ENCODE measurements around the gene WSB1.
"Not testable (repeated sequence)": the region's sequence is repeated elsewhere in the genome, so short reads cannot be mapped to it uniquely, and the experiment has no call there.

WSB1 gene

GRCh38 chr17:27269974-27270373 lies 23.9 kb upstream of the WSB1 start:
- no peak for DNase-seq
- in situ Hi-C loops (cut with MboI; ENCODE audit: low pct_unique_long_range_greater_than_20kb, low sequenced_read_pairs) = no loop called here

GRCh38 chr17:27276653-27277156 lies 17.2 kb upstream of the WSB1 start:
- DNase-seq = no peak
- in situ Hi-C loops (cut with MboI; ENCODE audit: low pct_unique_long_range_greater_than_20kb, low sequenced_read_pairs) = no loop called here

- DNase-seq; in situ Hi-C loops (cut with MboI; ENCODE audit: low pct_unique_long_range_greater_than_20kb, low sequenced_read_pairs): not testable (repeated sequence)
These were observed 14.8 kb upstream of the WSB1 start for GRCh38 chr17:27279132-27279531.

- in situ Hi-C loops (cut with MboI; ENCODE audit: low pct_unique_long_range_greater_than_20kb, low sequenced_read_pairs) = no loop called here
These were observed 13.4 kb upstream of the WSB1 start for GRCh38 chr17:27280527-27280926.

GRCh38 chr17:27281438-27281837 lies 12.5 kb upstream of the WSB1 start:
- in situ Hi-C loops (cut with MboI; ENCODE audit: low pct_unique_long_range_greater_than_20kb, low sequenced_read_pairs) = no loop called here
- no peak for DNase-seq

More at GRCh38 chr17:27280527-27280926, 13.4 kb upstream of the WSB1 start:
- DNase-seq = no peak

GRCh38 chr17:27282054-27282551 lies 11.8 kb upstream of the WSB1 start:
- DNase-seq = no peak
- in situ Hi-C loops (cut with MboI; ENCODE audit: low pct_unique_long_range_greater_than_20kb, low sequenced_read_pairs) = no loop called here

GRCh38 chr17:27283060-27283459 lies 10.9 kb upstream of the WSB1 start:
- in situ Hi-C loops (cut with MboI; ENCODE audit: low pct_unique_long_range_greater_than_20kb, low sequenced_read_pairs) = no loop called here

GRCh38 chr17:27283751-27284150 lies 10.2 kb upstream of the WSB1 start:
- in situ Hi-C loops (cut with MboI; ENCODE audit: low pct_unique_long_range_greater_than_20kb, low sequenced_read_pairs) = no loop called here

More at GRCh38 chr17:27283060-27283459, 10.9 kb upstream of the WSB1 start:
- no peak for DNase-seq

GRCh38 chr17:27284811-27285415 lies 9.0 kb upstream of the WSB1 start:
- no peak for DNase-seq
- in situ Hi-C loops (cut with MboI; ENCODE audit: low pct_unique_long_range_greater_than_20kb, low sequenced_read_pairs) = no loop called here

More at GRCh38 chr17:27283751-27284150, 10.2 kb upstream of the WSB1 start:
- no peak for DNase-seq

- in situ Hi-C loops (cut with MboI; ENCODE audit: low pct_unique_long_range_greater_than_20kb, low sequenced_read_pairs) = no loop called here
- no peak for DNase-seq
These were observed 8.4 kb upstream of the WSB1 start for GRCh38 chr17:27285516-27285915.

GRCh38 chr17:27288183-27288582 lies 5.7 kb upstream of the WSB1 start:
- in situ Hi-C loops (cut with MboI; ENCODE audit: low pct_unique_long_range_greater_than_20kb, low sequenced_read_pairs) = no loop called here

GRCh38 chr17:27289856-27290255 lies 4.1 kb upstream of the WSB1 start:
- no peak for DNase-seq
- in situ Hi-C loops (cut with MboI; ENCODE audit: low pct_unique_long_range_greater_than_20kb, low sequenced_read_pairs) = no loop called here

More at GRCh38 chr17:27288183-27288582, 5.7 kb upstream of the WSB1 start:
- no peak for DNase-seq

GRCh38 chr17:27290916-27291598 lies 2.9 kb upstream of the WSB1 start:
- DNase-seq = no peak

GRCh38 chr17:27293359-27293897 lies 486 bp upstream of the WSB1 start:
- DNase-seq = no peak
- in situ Hi-C loops (cut with MboI; ENCODE audit: low pct_unique_long_range_greater_than_20kb, low sequenced_read_pairs) = no loop called here

More at GRCh38 chr17:27290916-27291598, 2.9 kb upstream of the WSB1 start:
- in situ Hi-C loops (cut with MboI; ENCODE audit: low pct_unique_long_range_greater_than_20kb, low sequenced_read_pairs) = no loop called here

- in situ Hi-C loops (cut with MboI; ENCODE audit: low pct_unique_long_range_greater_than_20kb, low sequenced_read_pairs) = no loop called here
These were observed 1.0 kb downstream of the WSB1 start for GRCh38 chr17:27294689-27295630.

GRCh38 chr17:27295945-27296344 lies 2.0 kb downstream of the WSB1 start:
- in situ Hi-C loops (cut with MboI; ENCODE audit: low pct_unique_long_range_greater_than_20kb, low sequenced_read_pairs) = no loop called here
- DNase-seq = peak; percentile 16

More at GRCh38 chr17:27294689-27295630, 1.0 kb downstream of the WSB1 start:
- DNase-seq = peak; percentile 93

GRCh38 chr17:27296428-27296979 lies 2.6 kb downstream of the WSB1 start:
- in situ Hi-C loops (cut with MboI; ENCODE audit: low pct_unique_long_range_greater_than_20kb, low sequenced_read_pairs) = no loop called here
- DNase-seq = no peak

GRCh38 chr17:27299384-27300049 lies 5.6 kb downstream of the WSB1 start:
- in situ Hi-C loops (cut with MboI; ENCODE audit: low pct_unique_long_range_greater_than_20kb, low sequenced_read_pairs) = no loop called here
- DNase-seq = no peak

All from KBM-7 (cell line).